B cell (primary cell): ENCODE measurements around the gene MAG. TPM values are rescaled to one million over a fixed set of nuclear protein-coding genes. Genes with fewer than 3 reads are reported as not detected.

Source experiments
- ATAC-seq: fragments of 200-7000 bp; cut with Tn5 transposase; one replicate; pipeline ENCODE4 v1.10.0; 2021; ENCODE audit warnings: low read depth, mild to moderate bottlenecking, moderate number of reproducible peaks, moderate library complexity
- CTCF ChIA-PET: fragments of 350-600 bp; sonication (Branson Sonifier 250); formaldehyde crosslinking; loops from one replicate; lab custom pipeline; 2021; ENCODE audit warnings: antibody characterized with exemption, inconsistent platforms; lab: Charles Lee
- POLR2A ChIA-PET: fragments of 350-600 bp; sonication (Branson Sonifier 250); formaldehyde crosslinking; loops from one replicate; lab custom pipeline; 2021; ENCODE audit warnings: antibody characterized with exemption; lab: Charles Lee
- DNase-seq: peaks from one replicate; pipeline ENCODE4 v3.0.0; 2013
- H2AFZ ChIP-seq: 2 replicates; pipeline ENCODE4 v1.6.1; 2012; ENCODE audit warnings: mild to moderate bottlenecking, low read depth, low read length; ENCODE audit not compliant: insufficient read depth, poor library complexity, severe bottlenecking
- H3K27ac ChIP-seq, 2 donors: 1 replicate in 1 of 2; 2 replicates in 1 of 2; pipeline ENCODE4 v1.5.1; 2012 to 2013; ENCODE audit warnings: low read length in 2 of 2, mild to moderate bottlenecking in 2 of 2, moderate library complexity in 1 of 2
- H3K27me3 ChIP-seq, 4 experiments: fragments of 200-600 bp in 1 of 4; sonication (generic) in 1 of 4; replicated peaks in 1 of 4; 1 replicate in 2 of 4; 2 replicates in 2 of 4; pipeline versions ENCODE4 v1.6.1 to v1.7.0; 2013 to 2016; ENCODE audit warnings: low read length in 3 of 4, mild to moderate bottlenecking in 2 of 4, mixed read lengths in 1 of 4, moderate library complexity in 1 of 4; ENCODE audit not compliant: insufficient read depth in 4 of 4, control insufficient read depth in 3 of 4; ENCODE audit errors: control extremely low read depth in 1 of 4
- H3K36me3 ChIP-seq, 2 experiments: replicated peaks in 1 of 2; 1 replicate in 1 of 2; 2 replicates in 1 of 2; pipeline versions ENCODE4 v1.6.1 to v1.7.1; 2013; ENCODE audit warnings: low read length in 1 of 2; ENCODE audit not compliant: insufficient read depth in 2 of 2, control insufficient read depth in 1 of 2; ENCODE audit errors: control extremely low read depth in 1 of 2, extremely low read depth in 1 of 2
- H3K4me1 ChIP-seq, 2 donors: fragments of 200-600 bp in 1 of 2; sonication (generic) in 1 of 2; 1 replicate in 1 of 2; 2 replicates in 1 of 2; pipeline versions ENCODE4 v1.5.1 to v1.6.1; 2013 to 2017; ENCODE audit warnings: low read length in 2 of 2; ENCODE audit not compliant: control insufficient read depth in 2 of 2, insufficient read depth in 2 of 2
- H3K4me2 ChIP-seq: replicated peaks from 2 replicates; pipeline ENCODE3; 2012; ENCODE audit warnings: mild to moderate bottlenecking, low read depth, low read length; ENCODE audit not compliant: poor library complexity, severe bottlenecking
- H3K4me3 ChIP-seq, 5 experiments: fragments of 200-600 bp in 1 of 5; sonication (generic) in 1 of 5; 1 replicate in 3 of 5; 2 replicates in 2 of 5; pipeline versions ENCODE4 v1.5.1 to v1.7.0; 2011 to 2016; ENCODE audit warnings: low read length in 4 of 5, mild to moderate bottlenecking in 4 of 5, low read depth in 2 of 5, control low read depth in 1 of 5, moderate library complexity in 1 of 5; ENCODE audit not compliant: insufficient read depth in 1 of 5; ENCODE audit errors: control extremely low read depth in 1 of 5, extremely low read depth in 1 of 5
- H3K79me2 ChIP-seq: fragments of 200-600 bp; sonication (generic); one replicate; pipeline ENCODE4 v1.6.0; 2016; ENCODE audit warnings: low read length; ENCODE audit not compliant: control insufficient read depth, insufficient read depth
- H3K9ac ChIP-seq: fragments of 200-600 bp; sonication (generic); 2 replicates; pipeline ENCODE4 v1.6.1; 2017; ENCODE audit warnings: mild to moderate bottlenecking, low read length, moderate library complexity
- H3K9me3 ChIP-seq, 3 donors: one replicate each; pipeline versions ENCODE4 v1.6.1 to v1.7.1; 2013; ENCODE audit warnings: low read length in 2 of 3; ENCODE audit not compliant: control insufficient read depth in 2 of 3, insufficient read depth in 1 of 3; ENCODE audit errors: control extremely low read depth in 1 of 3
- H4K20me1 ChIP-seq: 2 replicates; pipeline ENCODE4 v1.6.0; 2012; ENCODE audit warnings: mild to moderate bottlenecking, low read length; ENCODE audit not compliant: insufficient read depth, control insufficient read depth, poor library complexity, severe bottlenecking
- H3K27ac Mint-ChIP-seq: one replicate; pipeline ENCODE4 v1.8.0; 2021; ENCODE audit warnings: mixed read lengths
- H3K27me3 Mint-ChIP-seq: one replicate; pipeline ENCODE4 v1.8.0; 2021; ENCODE audit warnings: mixed read lengths
- H3K4me1 Mint-ChIP-seq: one replicate; pipeline ENCODE4 v1.8.0; 2021; ENCODE audit warnings: mixed read lengths
- H3K4me3 Mint-ChIP-seq: one replicate; pipeline ENCODE4 v1.8.0; 2021; ENCODE audit warnings: mixed read lengths
- H3K9me3 Mint-ChIP-seq: one replicate; pipeline ENCODE4 v1.8.0; 2022; ENCODE audit warnings: mixed read lengths; ENCODE audit not compliant: insufficient read depth
- CTCF ChIP-seq: fragments of 200-600 bp; IDR thresholded peaks from one replicate; pipeline ENCODE4 v1.8.0; 2022; ENCODE audit warnings: antibody characterized with exemption, mild to moderate bottlenecking
- EZH2 ChIP-seq: IDR thresholded peaks from 2 replicates; pipeline ENCODE4 v1.6.1; 2012; ENCODE audit warnings: borderline replicate concordance, low read depth, mild to moderate bottlenecking, moderate library complexity, low read length; ENCODE audit not compliant: insufficient read depth, poor library complexity, severe bottlenecking
- WGBS: methylation state at CpG from one replicate; pipeline ENCODE4 v1.1.5; 2013; ENCODE audit warnings: missing lambda C conversion rate; ENCODE audit not compliant: insufficient coverage; 5-methylcytosine and 5-hydroxymethylcytosine counted together
- intact Hi-C: fragments of 100-400 bp; cut with micrococcal nuclease; formaldehyde crosslinking; loops from one replicate; pipeline ENCODE4 v1.10.0; 2022
- polyA plus RNA-seq: library from polyadenylated mRNA; depleted of rRNA; stranded (reverse); fragments of >200 nt; gene quantifications from 2 replicates; pipeline ENCODE4 v1.2.3, GENCODE V29; 2012
- total RNA-seq, 2 donors: library from RNA; stranded (reverse); fragments of 120-200 nt in 1 of 2; gene quantifications; 1 replicate in 1 of 2; 2 replicates in 1 of 2; pipeline versions ENCODE4 v1.2.3 to v1.2.4, GENCODE V29; 2013 to 2022

The MAG gene
- total and polyA plus RNA-seq, 2 donors (not counting 1 experiment from before 2014, with no cell fraction given), result 0.12 to 0.58 TPM

GRCh38 chr19:35350591-35350990, 58.6 kb downstream of the MAG start:
- H3K4me1 ChIP-seq, result peaks cover 51 to 65% of the 10 kb centered on the region in 2 donors
- Mint-ChIP-seq H3K27ac (peak overlapping the region; percentile 37), H3K4me3 (no peak overlapping the region), H3K27me3 (no peaks in the 10 kb centered on the region), H3K9me3 (no peaks in the 10 kb centered on the region), H3K4me1 (peaks cover 56% of the 10 kb centered on the region)
- H2AFZ ChIP-seq, result no peak overlapping the region
- peaks cover 0 to 10% (median 0%) of the 10 kb centered on the region in 3 donors for H3K9me3 ChIP-seq
- no peaks in the 10 kb centered on the region for H3K79me2 ChIP-seq
- no peaks in the 10 kb centered on the region for H3K27me3 ChIP-seq
- H3K4me2 ChIP-seq, result no peak overlapping the region
- peaks cover 7% of the 10 kb centered on the region for H4K20me1 ChIP-seq
- peaks cover 0 to 16% of the 10 kb centered on the region in 2 experiments for H3K36me3 ChIP-seq
- ATAC-seq (no peak), DNase-seq (peak; percentile 53)
- H3K9ac ChIP-seq, result no peak overlapping the region
- CTCF ChIA-PET, result interaction anchor here (0.8 to 13.5 kb wide), 5 partner anchors 33 to 145 kb away, joined by 3 to 234 read pairs (median 4); no protein-coding TSS in a partner anchor
- no peak overlapping the region for H3K4me3 ChIP-seq
- intact Hi-C loops, result no loop called here
- TF ChIP-seq CTCF (no peak), EZH2 (no peak)
- no peak overlapping the region for H3K27ac ChIP-seq
- POLR2A ChIA-PET, result interaction anchor here (0.5 to 0.6 kb wide), 2 partner anchors 8 to 63 kb away, joined by 3 to 5 read pairs; no protein-coding TSS in a partner anchor
- WGBS, result 87% methylated on average over 5 of the region's 7 CpGs

- peaks cover 3% of the 10 kb centered on the region for H3K27me3 Mint-ChIP-seq
- Histone ChIP-seq H3K27me3 (no peaks in the 10 kb centered on the region), H2AFZ (no peak overlapping the region), H3K4me1 (peaks cover 41 to 55% of the 10 kb centered on the region in 2 donors), H3K79me2 (no peaks in the 10 kb centered on the region), H3K4me3 (no peak overlapping the region), H3K9ac (no peak overlapping the region), H3K27ac (no peak overlapping the region), H3K9me3 (peaks cover 0 to 10% (median 0%) of the 10 kb centered on the region in 3 donors), H3K4me2 (no peak overlapping the region), H3K36me3 (peaks cover 0 to 6% of the 10 kb centered on the region in 2 experiments), H4K20me1 (no peaks in the 10 kb centered on the region)
- no peak overlapping the region for H3K27ac Mint-ChIP-seq
- TF ChIP-seq EZH2 (no peak), CTCF (no peak)
- intact Hi-C loops, result loop anchor here (1.0 to 2.0 kb wide), 3 partner anchors 45 to 144 kb away; no protein-coding TSS in a partner anchor
- H3K9me3 Mint-ChIP-seq, result no peaks in the 10 kb centered on the region
- peak; percentile 43 for DNase-seq
- WGBS, result 99% methylated on average over 47 of the region's 47 CpGs
- no peak for ATAC-seq
- ChIA-PET POLR2A (no interaction called here), CTCF (interaction anchor here (0.8 to 13.5 kb wide), 13 partner anchors 20 to 159 kb away, joined by 3 to 234 read pairs (median 11); no protein-coding TSS in a partner anchor)
- peaks cover 46% of the 10 kb centered on the region for H3K4me1 Mint-ChIP-seq
- no peak overlapping the region for H3K4me3 Mint-ChIP-seq
These were observed 59.6 kb downstream of the MAG start for GRCh38 chr19:35351411-35352176.
